SK-N-MC (cell line): Measurements from ENCODE around the gene PHLDB2.

Experiments used
- DNase-seq: peaks from one replicate; pipeline ENCODE4 v3.0.0-alpha.2; 2011; ENCODE audit warnings: low read depth, low spot score
- H3K27ac ChIP-seq: fragments of 200-600 bp; sonication (generic); 2 replicates; pipeline ENCODE4 v1.5.1; 2016; ENCODE audit warnings: mixed run types
- H3K36me3 ChIP-seq: fragments of 200-600 bp; sonication (generic); 2 replicates; pipeline ENCODE4 v1.6.1; 2017; ENCODE audit warnings: antibody characterized with exemption, low read length, mixed read lengths; ENCODE audit not compliant: insufficient read depth
- H3K4me3 ChIP-seq: fragments of 200-600 bp; sonication (generic); 2 replicates; pipeline ENCODE4 v1.5.1; 2016
- H3K9ac ChIP-seq: fragments of 200-600 bp; sonication (generic); 2 replicates; pipeline ENCODE4 v1.8.0; 2017; ENCODE audit warnings: mixed run types, mixed read lengths; ENCODE audit not compliant: insufficient read length
- H3K9me3 ChIP-seq: fragments of 200-600 bp; sonication (generic); 2 replicates; pipeline ENCODE4 v1.6.1; 2017; ENCODE audit warnings: low read depth, mild to moderate bottlenecking, antibody characterized with exemption, low read length, moderate library complexity, mixed read lengths
- EZH2 ChIP-seq: fragments of 200-600 bp; sonication (generic); IDR thresholded peaks from one replicate; pipeline ENCODE4 v1.6.1; 2017; ENCODE audit warnings: antibody characterized with exemption
- FOXP2 ChIP-seq: optimal IDR thresholded peaks from 2 replicates; pipeline ENCODE3; 2011; ENCODE audit warnings: mild to moderate bottlenecking, moderate library complexity; ENCODE audit not compliant: insufficient read depth; ENCODE audit errors: extremely low read length, control extremely low read depth
- POLR2AphosphoS5 ChIP-seq: IDR thresholded peaks from 2 replicates; pipeline ENCODE4 v1.6.1; 2012; ENCODE audit warnings: mild to moderate bottlenecking, low read depth, low read length, borderline replicate concordance

PHLDB2 gene

DNA sequence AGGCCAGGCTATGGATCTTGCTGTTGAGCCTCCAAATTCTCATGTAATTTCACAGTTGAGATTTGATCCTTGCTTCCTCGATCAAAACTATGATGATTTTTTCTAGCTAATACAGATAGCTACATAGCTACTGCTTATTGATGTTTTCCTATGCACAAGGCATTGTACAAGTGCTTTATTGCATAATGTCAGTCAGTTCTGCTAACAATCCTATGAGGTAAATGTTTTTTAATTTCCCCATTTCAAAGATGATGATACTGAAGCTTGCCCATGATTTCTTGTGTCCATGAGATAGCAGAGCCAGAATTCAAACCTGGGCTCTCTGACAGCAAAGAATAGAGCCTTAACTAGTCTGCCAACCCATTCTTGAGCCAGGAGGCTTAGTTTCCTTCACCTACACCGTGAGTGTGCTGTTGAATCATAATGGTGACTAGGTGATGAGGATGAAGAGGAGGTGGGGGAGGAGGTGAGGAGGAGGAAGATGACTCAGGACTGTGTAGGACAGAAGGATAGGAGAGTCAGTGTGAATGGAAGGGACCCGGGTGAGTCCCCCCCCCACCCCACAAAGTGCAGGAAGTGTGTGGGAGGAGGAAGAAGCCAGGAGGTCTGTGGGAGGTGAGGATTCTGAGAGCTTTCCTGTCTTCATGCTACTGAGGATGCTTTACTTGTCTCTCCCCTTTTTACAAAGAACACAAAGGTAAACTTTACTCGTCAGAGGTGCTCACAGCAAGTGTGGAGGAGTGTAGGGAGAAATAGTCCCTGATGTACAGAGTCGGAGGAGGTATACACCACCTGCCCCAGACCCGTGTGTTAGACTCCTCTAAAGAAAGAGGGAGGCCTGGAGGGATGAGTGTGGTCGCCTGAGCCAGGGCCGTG lies 143.3 kb downstream of the PHLDB2 start:
- Histone ChIP-seq H3K4me3 (no peak overlapping the region), H3K27ac (no peak overlapping the region), H3K9ac (no peak overlapping the region), H3K9me3 (no peaks in the 10 kb centered on the region), H3K36me3 (no peaks in the 10 kb centered on the region)
- DNase-seq, result no peak
- TF ChIP-seq POLR2AphosphoS5, result no peak
- TF ChIP-seq EZH2, result no peak
- no peak for TF ChIP-seq FOXP2

GRCh38 chr3:112003321-112004080 lies 144.4 kb downstream of the PHLDB2 start:
- DNase-seq, result no peak
- Histone ChIP-seq H3K27ac (no peak overlapping the region), H3K9me3 (no peaks in the 10 kb centered on the region), H3K36me3 (no peaks in the 10 kb centered on the region), H3K9ac (no peak overlapping the region), H3K4me3 (no peak overlapping the region)
- TF ChIP-seq POLR2AphosphoS5 (no peak), EZH2 (no peak), FOXP2 (no peak)

DNA sequence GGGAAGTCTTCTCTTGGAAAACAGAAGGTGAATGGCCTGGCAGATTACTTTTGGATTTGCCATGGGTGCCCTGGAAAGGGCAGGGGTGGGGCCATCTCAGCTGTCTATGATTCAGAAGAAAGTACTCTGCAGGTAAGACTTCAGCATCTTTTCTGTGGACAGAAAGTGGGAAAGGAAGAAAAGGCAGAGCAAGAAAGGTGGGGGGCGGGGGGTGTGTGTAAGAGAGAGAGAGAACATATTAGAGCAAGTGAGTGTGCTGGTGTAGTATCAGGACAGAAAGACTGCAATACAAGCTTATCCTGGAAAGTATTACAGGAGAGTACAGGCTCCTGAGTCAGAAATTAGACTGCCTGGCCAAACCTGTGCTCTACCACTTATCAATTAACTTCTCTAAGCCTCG lies 145.1 kb downstream of the PHLDB2 start:
- no peak for DNase-seq
- TF ChIP-seq FOXP2 (no peak), POLR2AphosphoS5 (no peak), EZH2 (no peak)
- Histone ChIP-seq H3K9me3 (no peaks in the 10 kb centered on the region), H3K36me3 (no peaks in the 10 kb centered on the region), H3K4me3 (no peak overlapping the region), H3K27ac (no peak overlapping the region), H3K9ac (no peak overlapping the region)

DNA sequence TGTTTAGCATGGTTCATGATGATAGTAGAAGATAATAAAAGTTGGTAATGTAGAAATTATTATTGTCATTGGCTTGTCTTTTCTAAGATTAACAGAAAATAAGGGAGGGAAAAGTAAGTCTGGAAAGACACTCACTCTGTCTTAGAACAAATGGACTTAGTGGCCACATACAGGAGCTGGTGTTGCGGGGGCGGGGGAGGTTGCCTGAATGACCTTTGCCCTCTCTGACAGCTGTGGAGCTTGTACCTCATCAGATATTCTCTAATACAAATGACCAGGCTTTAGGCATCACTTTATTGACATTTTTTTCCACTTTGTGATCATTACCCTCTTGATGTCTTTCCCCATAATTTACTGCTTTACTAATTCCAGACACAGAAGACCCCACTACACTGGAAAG lies 145.6 kb downstream of the PHLDB2 start:
- Histone ChIP-seq H3K27ac (no peak overlapping the region), H3K4me3 (no peak overlapping the region), H3K9ac (no peak overlapping the region), H3K36me3 (no peaks in the 10 kb centered on the region), H3K9me3 (no peaks in the 10 kb centered on the region)
- TF ChIP-seq POLR2AphosphoS5 (no peak), EZH2 (no peak), FOXP2 (no peak)
- no peak for DNase-seq

DNA sequence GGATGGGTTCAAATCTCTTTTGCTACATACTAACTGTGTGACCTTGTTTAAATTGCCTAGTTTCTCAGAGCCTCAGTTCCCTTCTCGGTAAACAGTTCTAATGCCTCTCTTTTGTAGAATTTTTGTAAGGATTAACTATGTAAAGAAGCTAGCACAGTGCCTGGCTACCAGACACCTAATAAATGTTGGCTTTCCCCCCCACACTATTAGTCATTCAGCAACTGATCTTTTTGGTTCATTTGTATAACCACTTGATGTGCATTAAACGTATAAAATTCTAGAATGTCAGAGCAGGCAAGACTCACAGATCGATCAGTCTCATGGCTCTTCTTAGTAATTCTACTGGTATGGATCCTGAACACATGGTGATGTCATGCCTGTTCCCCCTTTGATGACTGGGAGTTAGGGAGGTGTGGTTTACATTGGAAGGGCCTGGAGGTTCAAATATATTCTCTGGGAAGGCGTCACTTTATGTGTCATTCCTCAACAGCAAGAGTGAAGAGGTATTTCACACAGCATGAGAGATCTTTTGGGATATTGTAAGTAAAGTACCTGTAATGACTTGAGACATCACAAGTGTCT lies 146.1 kb downstream of the PHLDB2 start:
- H3K36me3 ChIP-seq, result no peaks in the 10 kb centered on the region
- no peak for TF ChIP-seq FOXP2
- no peak for TF ChIP-seq POLR2AphosphoS5
- no peak for TF ChIP-seq EZH2
- DNase-seq, result no peak
- no peak overlapping the region for H3K4me3 ChIP-seq
- no peak overlapping the region for H3K27ac ChIP-seq
- no peak overlapping the region for H3K9ac ChIP-seq
- no peaks in the 10 kb centered on the region for H3K9me3 ChIP-seq

- H3K36me3 ChIP-seq, result no peaks in the 10 kb centered on the region
- H3K9me3 ChIP-seq, result no peaks in the 10 kb centered on the region
- no peak overlapping the region for H3K4me3 ChIP-seq
- H3K27ac ChIP-seq, result 0 out of 2 replicates have a peak overlapping the region, but pooled peaks have one; percentile 32
- no peak overlapping the region for H3K9ac ChIP-seq
- no peak for DNase-seq
- TF ChIP-seq EZH2 (no peak), FOXP2 (no peak), POLR2AphosphoS5 (no peak)
Observed at GRCh38 chr3:112007633-112008032, 148.6 kb downstream of the PHLDB2 start.

- H3K4me3 ChIP-seq, result no peak overlapping the region
- H3K36me3 ChIP-seq, result no peaks in the 10 kb centered on the region
- H3K9ac ChIP-seq, result no peak overlapping the region
- no peaks in the 10 kb centered on the region for H3K9me3 ChIP-seq
- DNase-seq, result no peak
- no peak for TF ChIP-seq FOXP2
- no peak for TF ChIP-seq EZH2
- no peak for TF ChIP-seq POLR2AphosphoS5
- H3K27ac ChIP-seq, result no peak overlapping the region
Observed at GRCh38 chr3:112009670-112010069, 150.6 kb downstream of the PHLDB2 start.

DNA sequence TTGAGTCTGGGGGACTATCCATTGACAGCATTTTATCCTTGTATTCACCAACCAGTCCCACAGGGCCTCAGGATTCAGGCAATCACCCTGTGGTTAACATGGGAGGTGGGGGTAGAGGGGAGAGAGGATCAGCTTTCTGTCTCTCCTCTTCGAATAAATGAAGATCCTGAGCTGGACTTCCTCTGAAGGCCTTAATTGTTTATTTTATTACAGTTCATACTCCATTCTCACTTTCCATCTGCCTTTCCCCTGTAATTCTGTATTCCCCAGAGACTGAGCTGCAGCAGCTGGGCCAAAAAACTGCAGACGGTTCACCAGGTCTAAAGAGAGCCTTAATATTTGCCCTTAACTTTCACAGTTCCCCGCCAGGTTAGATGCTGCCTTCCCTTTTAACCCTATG lies 151.6 kb downstream of the PHLDB2 start:
- TF ChIP-seq POLR2AphosphoS5 (no peak), EZH2 (no peak), FOXP2 (no peak)
- DNase-seq, result no peak
- no peaks in the 10 kb centered on the region for H3K36me3 ChIP-seq
- no peak overlapping the region for H3K4me3 ChIP-seq
- no peaks in the 10 kb centered on the region for H3K9me3 ChIP-seq
- H3K9ac ChIP-seq, result no peak overlapping the region
- H3K27ac ChIP-seq, result no peak overlapping the region
